NB4 (cell line): ENCODE data around the gene FOXP4.
"Not testable (repeated sequence)": the region's sequence is repeated elsewhere in the genome, so short reads cannot be mapped to it uniquely, and the experiment has no call there.

Experiments
- MYC ChIP-seq: IDR thresholded peaks from 2 replicates; pipeline ENCODE4 v1.6.1; 2011; ENCODE audit warnings: low read depth, low read length
- POLR2A ChIP-seq: IDR thresholded peaks from 2 replicates; pipeline ENCODE4 v1.6.1; 2011; ENCODE audit warnings: mild to moderate bottlenecking; ENCODE audit not compliant: insufficient read length; ENCODE audit errors: extremely low read depth

DNA sequence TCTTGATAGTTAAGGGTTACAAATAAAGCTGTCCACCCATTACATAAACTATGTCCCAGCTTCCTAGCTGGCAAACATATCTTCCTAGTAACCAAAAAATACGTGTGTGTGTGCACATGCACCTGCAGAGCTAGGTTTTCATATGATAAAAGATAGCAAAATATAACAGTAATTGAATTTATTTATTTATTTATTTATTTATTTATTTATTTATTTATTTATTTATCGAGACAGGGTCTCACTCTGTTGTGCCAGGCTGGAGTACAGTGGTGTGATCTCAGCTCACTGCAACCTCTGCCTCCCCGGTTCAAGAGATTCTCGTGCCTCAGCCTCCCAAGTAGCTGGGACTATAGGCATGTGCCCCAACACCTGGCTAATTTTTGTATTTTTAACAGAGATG, 73.0 kb downstream of the FOXP4 start:
- TF ChIP-seq POLR2A, MYC: not testable (repeated sequence)
